ENCODE results near the gene LRRC37A2.
"Not testable (repeated sequence)": the region's sequence is repeated elsewhere in the genome, so short reads cannot be mapped to it uniquely, and the experiment has no call there.

Gene LRRC37A2

DNA sequence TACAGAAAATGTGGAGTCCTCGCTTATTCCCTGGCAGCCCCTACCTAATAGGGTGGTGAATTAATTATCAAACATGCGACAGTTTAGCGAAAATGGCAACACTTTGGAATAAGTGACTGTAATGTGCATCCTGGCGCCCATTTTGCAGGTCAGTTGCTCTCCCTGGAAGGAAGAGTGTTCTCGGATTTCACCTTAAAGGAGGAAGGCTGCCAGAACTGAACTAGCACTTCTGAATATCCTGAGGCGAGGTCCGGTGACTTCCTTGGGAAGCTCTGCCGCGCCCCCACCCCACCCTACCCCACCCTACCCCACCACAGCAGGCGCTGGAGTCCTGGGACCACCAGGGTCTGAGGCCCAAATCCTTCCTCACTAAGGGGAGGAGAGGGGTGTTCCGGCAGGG lies at the start of gene LRRC37A2:
TSS of gene LRRC37A2 (plus strand) at position 301 of the 400 bp plus-strand sequence. CDS start 245 bp downstream, outside the sequence.
- not testable (repeated sequence) for DNase-seq (ENCODE audit: low spot score)

GRCh38 chr17:46467618-46468017 lies 44.6 kb upstream of the LRRC37A2 start:
- DNase-seq (ENCODE audit: low spot score): not testable (repeated sequence)

DNA sequence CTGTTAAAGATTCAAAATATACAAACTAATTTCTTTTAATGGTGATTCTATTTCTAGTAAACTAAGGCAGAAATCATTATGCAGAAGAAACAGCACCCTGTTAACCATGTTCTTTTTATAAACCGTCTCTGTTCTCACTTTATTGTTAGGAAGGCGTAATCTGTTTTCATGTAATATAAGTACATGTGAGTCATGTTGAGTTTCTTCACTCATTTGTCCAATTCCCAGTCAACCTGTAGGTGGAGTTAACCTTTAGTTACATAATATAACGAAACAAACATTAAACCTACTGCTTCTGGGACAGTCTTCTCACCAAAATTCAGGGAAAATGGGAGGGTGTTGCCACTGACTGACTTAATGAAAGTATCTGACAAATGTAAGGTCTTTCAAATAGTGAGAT lies 37.8 kb upstream of the LRRC37A2 start:
- DNase-seq (ENCODE audit: low spot score): not testable (repeated sequence)

DNA sequence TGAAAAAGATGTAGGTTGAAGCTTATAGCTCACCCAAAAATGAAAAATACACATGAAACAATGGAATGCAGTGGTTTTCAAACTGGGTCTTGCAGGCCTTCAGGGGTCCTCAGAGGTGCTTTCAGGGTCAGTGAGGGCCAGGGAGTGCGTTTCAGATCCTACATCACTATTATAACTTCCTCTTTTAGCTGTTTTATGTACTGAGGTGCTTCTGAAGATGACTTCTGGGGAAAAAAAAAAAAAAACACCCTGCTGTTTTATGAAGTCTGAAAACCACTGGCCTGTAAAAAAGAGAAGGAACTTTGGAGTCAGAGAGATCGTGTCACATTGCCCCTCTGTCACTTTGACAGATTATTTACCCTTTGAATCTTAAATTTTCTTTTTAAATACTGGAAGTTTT lies 36.7 kb upstream of the LRRC37A2 start:
- DNase-seq (ENCODE audit: low spot score): not testable (repeated sequence)

DNA sequence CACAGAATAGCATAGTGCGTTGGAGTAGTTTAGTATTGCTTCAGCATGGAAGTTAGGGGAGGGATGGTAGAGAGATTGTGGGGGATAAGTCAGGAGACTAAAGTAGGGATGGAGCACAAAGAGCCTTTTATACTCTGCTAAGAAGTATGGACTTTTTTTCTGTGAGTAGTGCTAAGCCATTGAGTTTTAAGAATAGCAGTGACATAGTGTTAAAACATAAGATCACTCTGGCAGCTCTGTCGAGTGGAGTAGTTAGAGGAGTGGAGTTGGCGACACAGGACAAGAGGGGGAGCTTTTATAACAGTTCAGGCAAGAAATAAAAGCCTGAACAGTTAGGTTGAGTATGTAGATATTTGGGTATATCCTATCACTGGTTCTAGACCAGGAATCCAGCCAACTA lies 33.4 kb upstream of the LRRC37A2 start:
- not testable (repeated sequence) for DNase-seq (ENCODE audit: low spot score)

- DNase-seq (ENCODE audit: low spot score): not testable (repeated sequence)
These were observed 31.0 kb upstream of the LRRC37A2 start for GRCh38 chr17:46481310-46481709.

- DNase-seq (ENCODE audit: low spot score): not testable (repeated sequence)
These were observed 20.2 kb upstream of the LRRC37A2 start for GRCh38 chr17:46492021-46492420.

GRCh38 chr17:46499437-46500139 lies 12.7 kb upstream of the LRRC37A2 start:
- DNase-seq (ENCODE audit: low spot score): not testable (repeated sequence)

GRCh38 chr17:46505896-46506295 lies 6.4 kb upstream of the LRRC37A2 start:
- not testable (repeated sequence) for DNase-seq (ENCODE audit: low spot score)

DNA sequence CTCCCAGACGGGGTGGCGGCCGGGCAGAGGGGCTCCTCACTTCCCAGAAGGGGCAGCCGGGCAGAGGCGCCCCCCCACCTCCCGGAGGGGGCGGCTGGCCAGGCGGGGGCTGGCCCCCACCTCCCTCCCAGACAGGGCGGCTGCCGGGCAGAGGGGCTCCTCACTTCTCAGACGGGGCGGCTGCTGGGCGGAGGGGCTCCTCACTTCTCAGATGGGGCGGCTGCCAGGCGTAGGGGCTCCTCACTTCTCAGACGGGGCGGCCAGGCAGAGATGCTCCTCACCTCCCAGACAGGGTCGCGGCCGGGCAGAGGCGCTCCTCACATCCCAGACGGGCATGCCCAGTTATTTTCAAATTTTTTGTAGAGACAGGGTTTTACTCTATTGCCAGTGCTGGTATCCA lies 22.4 kb downstream of the LRRC37A2 start:
- not testable (repeated sequence) for DNase-seq (ENCODE audit: low spot score)

GRCh38 chr17:46548607-46549006 lies 36.3 kb downstream of the LRRC37A2 start:
- DNase-seq (ENCODE audit: low spot score): not testable (repeated sequence)

- DNase-seq (ENCODE audit: low spot score): not testable (repeated sequence)
These were observed 46.9 kb downstream of the LRRC37A2 start for GRCh38 chr17:46559155-46559554.

DNA sequence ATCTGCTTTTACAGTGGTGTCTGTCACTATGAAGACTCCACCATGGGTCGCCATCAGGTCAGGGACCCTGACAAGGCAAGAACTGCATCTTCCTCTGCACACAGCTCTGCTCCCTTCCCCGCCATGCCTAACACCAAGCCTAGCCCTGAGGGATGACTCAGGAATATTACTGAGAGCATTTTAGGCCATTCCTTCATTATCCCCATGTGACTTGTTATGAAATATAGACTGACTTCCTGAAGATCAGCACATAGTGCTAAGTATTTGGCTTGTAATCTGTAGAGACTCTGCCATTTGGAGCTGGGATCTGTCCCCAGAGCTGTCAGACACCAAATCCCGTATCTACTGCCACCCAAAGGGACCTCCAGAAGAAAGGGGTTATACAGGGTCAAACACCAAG lies 47.8 kb downstream of the LRRC37A2 start:
- not testable (repeated sequence) for DNase-seq (ENCODE audit: low spot score)

- not testable (repeated sequence) for DNase-seq (ENCODE audit: low spot score)
These were observed 54.0 kb downstream of the LRRC37A2 start for GRCh38 chr17:46566284-46566683.

DNA sequence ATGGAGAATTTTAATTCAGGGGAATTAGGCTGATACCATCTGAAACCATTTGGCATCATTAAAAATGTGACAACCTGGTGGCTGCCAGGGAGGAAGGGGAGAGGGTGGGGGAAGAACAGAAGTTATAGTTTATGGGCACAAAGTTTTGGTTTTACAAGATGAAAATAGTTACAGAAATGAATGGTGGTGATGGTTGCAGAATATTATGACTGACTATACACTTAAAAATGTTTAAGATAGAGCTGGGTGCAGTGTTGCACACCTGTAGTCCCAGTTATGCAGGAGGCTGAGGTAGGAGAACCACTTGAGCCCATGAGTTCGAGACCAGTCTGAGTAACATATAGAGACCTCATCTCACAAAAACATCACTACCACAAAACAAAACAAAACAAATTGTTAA lies 54.7 kb downstream of the LRRC37A2 start:
- DNase-seq (ENCODE audit: low spot score): not testable (repeated sequence)

DNA sequence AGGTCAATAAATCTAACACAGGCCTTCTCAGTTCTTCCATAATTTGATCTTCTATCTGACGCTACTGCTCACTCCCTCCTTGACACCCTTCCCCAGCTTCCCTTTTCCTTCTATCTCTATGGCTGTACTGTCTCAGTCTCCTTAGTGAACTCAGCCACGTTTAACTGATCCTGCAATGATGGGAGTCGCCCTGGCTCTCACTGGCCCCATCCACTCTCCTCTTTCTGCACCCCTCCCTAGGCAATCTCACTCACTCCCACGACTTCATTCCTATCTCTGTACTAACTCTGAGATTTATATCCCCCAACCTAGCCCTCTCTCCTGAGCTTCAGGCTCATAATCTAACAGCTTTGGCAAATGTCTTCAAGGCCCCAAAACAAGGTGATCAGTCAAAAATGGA lies 59.5 kb downstream of the LRRC37A2 start:
- DNase-seq (ENCODE audit: low spot score): not testable (repeated sequence)

- DNase-seq (ENCODE audit: low spot score): not testable (repeated sequence)
These were observed 67.1 kb downstream of the LRRC37A2 start, which contains the start of gene ARL17A for GRCh38 chr17:46579083-46580075. Gene ARL17A (minus strand): TSS chr17:46579691. CDS start chr17:46576322, 3,369 bp downstream.

GRCh38 chr17:46580082-46580481 lies 67.8 kb downstream of the LRRC37A2 start:
- DNase-seq (ENCODE audit: low spot score): not testable (repeated sequence)

DNA sequence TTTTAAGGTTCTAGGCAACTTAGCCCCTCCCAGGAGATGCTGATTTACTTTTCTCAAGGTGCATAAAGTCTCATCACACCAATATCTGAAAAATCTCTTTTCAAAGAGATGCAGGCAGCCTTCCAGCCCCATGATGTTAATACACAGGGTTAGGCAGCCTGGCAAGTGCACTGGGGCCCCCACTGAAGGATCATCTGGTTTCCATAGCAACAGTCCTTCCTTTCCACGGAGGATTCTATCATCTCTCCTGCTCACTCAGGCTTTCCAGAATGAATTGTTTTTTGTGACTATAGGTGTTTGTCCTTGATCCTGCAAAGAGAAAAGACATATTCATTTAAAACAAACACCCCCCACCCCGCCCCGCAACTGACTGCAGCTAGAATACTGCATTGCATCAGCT lies 73.2 kb downstream of the LRRC37A2 start:
- not testable (repeated sequence) for DNase-seq (ENCODE audit: low spot score)

- DNase-seq (ENCODE audit: low spot score): not testable (repeated sequence)
These were observed 78.2 kb downstream of the LRRC37A2 start, which contains the start of gene NSF for GRCh38 chr17:46590157-46591146. Gene NSF (plus strand): TSS chr17:46590669. CDS start chr17:46590776, 107 bp downstream.

- not testable (repeated sequence) for DNase-seq (ENCODE audit: low spot score)
These were observed 79.1 kb downstream of the LRRC37A2 start for GRCh38 chr17:46591332-46591731.
